ENCODE results near the gene CDC25B. TPM values are rescaled to one million over a fixed set of nuclear protein-coding genes. Genes with fewer than 3 reads are reported as not detected.

The CDC25B gene
- total and polyA plus RNA-seq, 2 of the 13 experiments (the other 11 are each of a cell fraction or from before 2014, with no cell fraction given): 14.5 to 19.4 TPM

DNA sequence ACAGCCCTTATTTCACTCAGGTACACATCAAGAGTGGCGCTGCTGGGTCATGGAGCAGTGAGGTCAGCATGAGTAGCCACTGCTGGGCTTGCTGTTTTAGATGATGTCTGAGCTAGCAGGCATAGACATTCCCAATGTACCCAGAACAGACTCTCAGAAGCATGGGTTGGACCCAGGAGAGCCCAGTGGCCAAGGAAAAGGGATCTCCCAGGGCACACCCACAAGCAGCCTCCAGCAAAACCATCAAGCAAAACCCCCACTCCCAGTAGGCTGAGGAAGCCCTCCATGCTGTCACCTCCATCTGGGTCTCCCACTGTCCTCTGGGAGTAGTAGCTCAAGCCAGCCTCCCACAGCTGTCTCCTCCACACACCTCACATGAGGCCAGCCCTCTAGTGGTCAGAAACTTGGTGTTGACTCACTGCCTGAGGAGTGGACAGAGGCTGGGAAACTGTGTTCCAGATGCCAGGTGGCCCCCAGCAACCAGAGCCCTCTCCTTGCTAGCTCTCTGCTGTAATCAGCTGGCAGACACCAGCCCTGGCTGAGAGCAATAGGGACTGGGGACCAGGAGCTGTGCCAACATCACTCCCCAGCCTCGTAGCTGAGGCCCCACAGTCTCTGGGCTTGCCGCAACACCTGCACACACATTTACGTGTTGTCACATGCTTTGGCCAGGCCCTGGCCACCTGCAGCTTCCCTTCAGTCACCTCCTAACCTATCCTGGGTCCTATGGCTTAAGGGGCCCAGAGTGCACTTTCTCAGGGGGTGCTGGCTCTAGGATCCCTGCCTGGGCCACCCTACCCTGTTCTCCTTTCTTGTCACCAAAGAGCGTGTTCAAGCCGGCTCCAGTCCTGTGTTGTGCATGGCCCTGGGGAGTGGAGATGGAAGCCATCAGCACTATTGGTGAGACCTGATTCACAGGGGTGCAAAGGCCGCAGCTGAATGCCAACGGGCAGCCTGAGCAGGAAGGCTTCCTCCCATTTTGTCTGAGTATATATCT is 22.3 kb downstream of the CDC25B start (continued):
- TF ChIP-seq IKZF5 (CRISPR knock-in tag; IDR thresholded peaks at IDR 0.05): peak; percentile 89
- no peak for TF ChIP-seq RERE (CRISPR knock-in tag; IDR thresholded peaks at IDR 0.05; ENCODE audit: low read depth)
- TF ChIP-seq ZNF777 (CRISPR knock-in tag; IDR thresholded peaks at IDR 0.05): no peak
- TF ChIP-seq KDM3A (CRISPR knock-in tag; IDR thresholded peaks at IDR 0.05; ENCODE audit: low read depth): peak; percentile 85; the same call in 1 of the 2 replicates
- TF ChIP-seq, protein P1, sequence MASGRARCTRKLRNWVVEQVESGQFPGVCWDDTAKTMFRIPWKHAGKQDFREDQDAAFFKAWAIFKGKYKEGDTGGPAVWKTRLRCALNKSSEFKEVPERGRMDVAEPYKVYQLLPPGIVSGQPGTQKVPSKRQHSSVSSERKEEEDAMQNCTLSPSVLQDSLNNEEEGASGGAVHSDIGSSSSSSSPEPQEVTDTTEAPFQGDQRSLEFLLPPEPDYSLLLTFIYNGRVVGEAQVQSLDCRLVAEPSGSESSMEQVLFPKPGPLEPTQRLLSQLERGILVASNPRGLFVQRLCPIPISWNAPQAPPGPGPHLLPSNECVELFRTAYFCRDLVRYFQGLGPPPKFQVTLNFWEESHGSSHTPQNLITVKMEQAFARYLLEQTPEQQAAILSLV (CRISPR knock-in tag; IDR thresholded peaks at IDR 0.05; ENCODE audit: borderline replicate concordance): no peak; the same call in 1 of the 2 replicates
- TF ChIP-seq BRD4 (CRISPR knock-in tag; IDR thresholded peaks at IDR 0.05): no peak; the same call in 1 of the 2 replicates
- peak; percentile 91 for TF ChIP-seq ARNTL (CRISPR knock-in tag; IDR thresholded peaks at IDR 0.05)
- TF ChIP-seq ZBTB1 (CRISPR knock-in tag; IDR thresholded peaks at IDR 0.05; ENCODE audit: borderline replicate concordance): no peak
- peak; percentile 56; the same call in 1 of the 2 replicates for TF ChIP-seq ISL2 (CRISPR knock-in tag; IDR thresholded peaks at IDR 0.05)
- TF ChIP-seq ZC3H13 (CRISPR knock-in tag; IDR thresholded peaks at IDR 0.05): 0 out of 2 replicates have a peak, but pooled peaks have one; percentile 46
- TF ChIP-seq SMARCC2 (IDR thresholded peaks at IDR 0.05): no peak
- TF ChIP-seq NR2F1 (CRISPR knock-in tag; IDR thresholded peaks at IDR 0.05): peak in 1 of 2 experiments; percentile 12; a peak in 1 of 4 replicates
- peak; percentile 87 for TF ChIP-seq KAT7 (CRISPR knock-in tag; IDR thresholded peaks at IDR 0.05; ENCODE audit: borderline replicate concordance)
- TF ChIP-seq ETV5 (CRISPR knock-in tag; IDR thresholded peaks at IDR 0.05; ENCODE audit: borderline replicate concordance): peak; percentile 49; the same call in 1 of the 2 replicates
- TF ChIP-seq, protein P2, sequence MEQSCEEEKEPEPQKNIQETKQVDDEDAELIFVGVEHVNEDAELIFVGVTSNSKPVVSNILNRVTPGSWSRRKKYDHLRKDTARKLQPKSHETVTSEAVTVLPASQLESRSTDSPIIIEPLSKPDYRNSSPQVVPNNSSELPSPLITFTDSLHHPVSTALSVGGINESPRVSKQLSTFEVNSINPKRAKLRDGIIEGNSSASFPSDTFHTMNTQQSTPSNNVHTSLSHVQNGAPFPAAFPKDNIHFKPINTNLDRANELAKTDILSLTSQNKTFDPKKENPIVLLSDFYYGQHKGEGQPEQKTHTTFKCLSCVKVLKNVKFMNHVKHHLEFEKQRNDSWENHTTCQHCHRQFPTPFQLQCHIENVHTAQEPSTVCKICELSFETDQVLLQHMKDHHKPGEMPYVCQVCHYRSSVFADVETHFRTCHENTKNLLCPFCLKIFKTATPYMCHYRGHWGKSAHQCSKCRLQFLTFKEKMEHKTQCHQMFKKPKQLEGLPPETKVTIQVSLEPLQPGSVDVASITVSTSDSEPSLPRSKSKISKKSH (CRISPR knock-in tag; IDR thresholded peaks at IDR 0.05; ENCODE audit: borderline replicate concordance): 0 out of 2 replicates have a peak, but pooled peaks have one; percentile 70
- 0 out of 2 replicates have a peak, but pooled peaks have one; percentile 69 for TF ChIP-seq RCOR2 (CRISPR knock-in tag; IDR thresholded peaks at IDR 0.05)
- peak; percentile 21 for TF ChIP-seq ZFP36 (IDR thresholded peaks at IDR 0.05; ENCODE audit: borderline replicate concordance, low read depth, low read length, partially characterized antibody)
- no peak for TF ChIP-seq MAFG (CRISPR knock-in tag; IDR thresholded peaks at IDR 0.05)
- TF ChIP-seq SMC3 (IDR thresholded peaks at IDR 0.05; ENCODE audit: low read length): peak; percentile 96

Data from HepG2 (cell line).